Measurements from ENCODE around the gene KLF13. TPM values are rescaled to one million over a fixed set of nuclear protein-coding genes. Genes with fewer than 3 reads are reported as not detected.

KLF13 gene
- total and polyA plus RNA-seq, 2 experiments from 2014 or later = 23.5 to 28.6 TPM

DNA sequence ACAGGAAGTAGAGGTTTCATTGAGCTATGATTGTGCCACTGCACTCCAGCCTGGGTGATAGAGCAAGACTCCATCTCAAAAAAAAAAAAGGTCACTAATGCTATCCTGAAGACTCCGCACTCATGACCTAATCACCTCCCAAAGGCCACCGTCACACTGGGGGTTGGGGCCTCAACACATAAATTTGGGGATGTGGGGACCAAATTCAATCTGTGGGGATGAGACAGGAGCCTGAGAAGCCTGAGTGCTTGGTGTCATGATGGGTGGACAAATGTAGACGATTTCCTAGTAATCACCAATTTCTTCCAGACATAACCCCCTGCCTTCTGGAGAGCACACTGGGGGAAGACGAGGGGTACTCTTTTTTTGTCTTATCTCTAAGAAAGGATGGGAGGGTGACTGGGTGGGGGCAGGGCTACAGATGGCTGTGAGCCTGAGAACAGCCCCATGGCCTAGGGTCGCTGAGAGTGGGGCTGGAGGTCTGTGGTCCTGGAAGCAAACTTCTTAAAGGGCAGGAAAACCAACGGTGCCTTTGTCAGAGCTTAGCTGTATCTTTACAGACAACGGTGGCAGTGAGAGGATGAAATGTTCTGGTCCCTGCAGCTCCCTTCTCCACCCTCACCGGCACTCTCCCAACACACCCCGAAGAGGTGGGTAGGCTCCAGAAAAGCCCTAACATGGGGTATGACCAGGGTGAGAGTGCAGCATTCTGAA is 16.6 kb upstream of the KLF13 start (continued):
- TF ChIP-seq, protein P1, sequence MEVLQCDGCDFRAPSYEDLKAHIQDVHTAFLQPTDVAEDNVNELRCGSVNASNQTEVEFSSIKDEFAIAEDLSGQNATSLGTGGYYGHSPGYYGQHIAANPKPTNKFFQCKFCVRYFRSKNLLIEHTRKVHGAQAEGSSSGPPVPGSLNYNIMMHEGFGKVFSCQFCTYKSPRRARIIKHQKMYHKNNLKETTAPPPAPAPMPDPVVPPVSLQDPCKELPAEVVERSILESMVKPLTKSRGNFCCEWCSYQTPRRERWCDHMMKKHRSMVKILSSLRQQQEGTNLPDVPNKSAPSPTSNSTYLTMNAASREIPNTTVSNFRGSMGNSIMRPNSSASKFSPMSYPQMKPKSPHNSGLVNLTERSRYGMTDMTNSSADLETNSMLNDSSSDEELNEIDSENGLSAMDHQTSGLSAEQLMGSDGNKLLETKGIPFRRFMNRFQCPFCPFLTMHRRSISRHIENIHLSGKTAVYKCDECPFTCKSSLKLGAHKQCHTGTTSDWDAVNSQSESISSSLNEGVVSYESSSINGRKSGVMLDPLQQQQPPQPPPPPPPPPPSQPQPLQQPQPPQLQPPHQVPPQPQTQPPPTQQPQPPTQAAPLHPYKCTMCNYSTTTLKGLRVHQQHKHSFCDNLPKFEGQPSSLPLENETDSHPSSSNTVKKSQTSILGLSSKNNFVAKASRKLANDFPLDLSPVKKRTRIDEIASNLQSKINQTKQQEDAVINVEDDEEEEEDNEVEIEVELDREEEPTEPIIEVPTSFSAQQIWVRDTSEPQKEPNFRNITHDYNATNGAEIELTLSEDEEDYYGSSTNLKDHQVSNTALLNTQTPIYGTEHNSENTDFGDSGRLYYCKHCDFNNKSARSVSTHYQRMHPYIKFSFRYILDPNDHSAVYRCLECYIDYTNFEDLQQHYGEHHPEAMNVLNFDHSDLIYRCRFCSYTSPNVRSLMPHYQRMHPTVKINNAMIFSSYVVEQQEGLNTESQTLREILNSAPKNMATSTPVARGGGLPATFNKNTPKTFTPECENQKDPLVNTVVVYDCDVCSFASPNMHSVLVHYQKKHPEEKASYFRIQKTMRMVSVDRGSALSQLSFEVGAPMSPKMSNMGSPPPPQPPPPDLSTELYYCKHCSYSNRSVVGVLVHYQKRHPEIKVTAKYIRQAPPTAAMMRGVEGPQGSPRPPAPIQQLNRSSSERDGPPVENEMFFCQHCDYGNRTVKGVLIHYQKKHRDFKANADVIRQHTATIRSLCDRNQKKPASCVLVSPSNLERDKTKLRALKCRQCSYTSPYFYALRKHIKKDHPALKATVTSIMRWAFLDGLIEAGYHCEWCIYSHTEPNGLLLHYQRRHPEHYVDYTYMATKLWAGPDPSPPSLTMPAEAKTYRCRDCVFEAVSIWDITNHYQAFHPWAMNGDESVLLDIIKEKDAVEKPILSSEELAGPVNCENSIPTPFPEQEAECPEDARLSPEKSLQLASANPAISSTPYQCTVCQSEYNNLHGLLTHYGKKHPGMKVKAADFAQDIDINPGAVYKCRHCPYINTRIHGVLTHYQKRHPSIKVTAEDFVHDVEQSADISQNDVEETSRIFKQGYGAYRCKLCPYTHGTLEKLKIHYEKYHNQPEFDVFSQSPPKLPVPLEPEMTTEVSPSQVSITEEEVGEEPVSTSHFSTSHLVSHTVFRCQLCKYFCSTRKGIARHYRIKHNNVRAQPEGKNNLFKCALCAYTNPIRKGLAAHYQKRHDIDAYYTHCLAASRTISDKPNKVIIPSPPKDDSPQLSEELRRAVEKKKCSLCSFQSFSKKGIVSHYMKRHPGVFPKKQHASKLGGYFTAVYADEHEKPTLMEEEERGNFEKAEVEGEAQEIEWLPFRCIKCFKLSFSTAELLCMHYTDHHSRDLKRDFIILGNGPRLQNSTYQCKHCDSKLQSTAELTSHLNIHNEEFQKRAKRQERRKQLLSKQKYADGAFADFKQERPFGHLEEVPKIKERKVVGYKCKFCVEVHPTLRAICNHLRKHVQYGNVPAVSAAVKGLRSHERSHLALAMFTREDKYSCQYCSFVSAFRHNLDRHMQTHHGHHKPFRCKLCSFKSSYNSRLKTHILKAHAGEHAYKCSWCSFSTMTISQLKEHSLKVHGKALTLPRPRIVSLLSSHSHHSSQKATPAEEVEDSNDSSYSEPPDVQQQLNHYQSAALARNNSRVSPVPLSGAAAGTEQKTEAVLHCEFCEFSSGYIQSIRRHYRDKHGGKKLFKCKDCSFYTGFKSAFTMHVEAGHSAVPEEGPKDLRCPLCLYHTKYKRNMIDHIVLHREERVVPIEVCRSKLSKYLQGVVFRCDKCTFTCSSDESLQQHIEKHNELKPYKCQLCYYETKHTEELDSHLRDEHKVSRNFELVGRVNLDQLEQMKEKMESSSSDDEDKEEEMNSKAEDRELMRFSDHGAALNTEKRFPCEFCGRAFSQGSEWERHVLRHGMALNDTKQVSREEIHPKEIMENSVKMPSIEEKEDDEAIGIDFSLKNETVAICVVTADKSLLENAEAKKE (CRISPR knock-in tag; IDR thresholded peaks at IDR 0.05) = no peak
- no peak for TF ChIP-seq POLR2AphosphoS5 (IDR thresholded peaks at IDR 0.05; ENCODE audit: low read depth)
- TF ChIP-seq ZNF331 (CRISPR knock-in tag; IDR thresholded peaks at IDR 0.05; ENCODE audit: low read depth) = no peak
- no peak for TF ChIP-seq ZNF114 (CRISPR knock-in tag; IDR thresholded peaks at IDR 0.05)
- no peak for TF ChIP-seq NANOG (IDR thresholded peaks at IDR 0.05; ENCODE audit: borderline replicate concordance)
- no peak for TF ChIP-seq EZH2phosphoT487 (IDR thresholded peaks at IDR 0.05; ENCODE audit: unreplicated experiment)
- no peak for TF ChIP-seq EZH2 (IDR thresholded peaks at IDR 0.05; ENCODE audit: low read depth, unreplicated experiment)
- no peak for TF ChIP-seq CREB1 (CRISPR knock-in tag; IDR thresholded peaks at IDR 0.05; ENCODE audit: low read depth)
- TF ChIP-seq, protein P2, sequence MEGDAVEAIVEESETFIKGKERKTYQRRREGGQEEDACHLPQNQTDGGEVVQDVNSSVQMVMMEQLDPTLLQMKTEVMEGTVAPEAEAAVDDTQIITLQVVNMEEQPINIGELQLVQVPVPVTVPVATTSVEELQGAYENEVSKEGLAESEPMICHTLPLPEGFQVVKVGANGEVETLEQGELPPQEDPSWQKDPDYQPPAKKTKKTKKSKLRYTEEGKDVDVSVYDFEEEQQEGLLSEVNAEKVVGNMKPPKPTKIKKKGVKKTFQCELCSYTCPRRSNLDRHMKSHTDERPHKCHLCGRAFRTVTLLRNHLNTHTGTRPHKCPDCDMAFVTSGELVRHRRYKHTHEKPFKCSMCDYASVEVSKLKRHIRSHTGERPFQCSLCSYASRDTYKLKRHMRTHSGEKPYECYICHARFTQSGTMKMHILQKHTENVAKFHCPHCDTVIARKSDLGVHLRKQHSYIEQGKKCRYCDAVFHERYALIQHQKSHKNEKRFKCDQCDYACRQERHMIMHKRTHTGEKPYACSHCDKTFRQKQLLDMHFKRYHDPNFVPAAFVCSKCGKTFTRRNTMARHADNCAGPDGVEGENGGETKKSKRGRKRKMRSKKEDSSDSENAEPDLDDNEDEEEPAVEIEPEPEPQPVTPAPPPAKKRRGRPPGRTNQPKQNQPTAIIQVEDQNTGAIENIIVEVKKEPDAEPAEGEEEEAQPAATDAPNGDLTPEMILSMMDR (conservative IDR thresholded peaks at IDR 0.05; ENCODE audit: low read depth in 2 of 2) = no peak
